Measurements from ENCODE around the gene TM9SF3.

The TM9SF3 gene

GRCh38 chr10:96513698-96514561 is 72.9 kb downstream of the TM9SF3 start, which contains the start of gene TLL2:
Gene TLL2, minus strand, starts transcription at chr10:96513926. Its CDS starts 241 bp downstream, at chr10:96513685.
- peak; percentile 88 for DNase-seq (ENCODE audit: low read depth)
- peak within 1 kb of the TSS; percentile 45 for H3K4me3 ChIP-seq (ENCODE audit: low read depth, low read length)

DNA sequence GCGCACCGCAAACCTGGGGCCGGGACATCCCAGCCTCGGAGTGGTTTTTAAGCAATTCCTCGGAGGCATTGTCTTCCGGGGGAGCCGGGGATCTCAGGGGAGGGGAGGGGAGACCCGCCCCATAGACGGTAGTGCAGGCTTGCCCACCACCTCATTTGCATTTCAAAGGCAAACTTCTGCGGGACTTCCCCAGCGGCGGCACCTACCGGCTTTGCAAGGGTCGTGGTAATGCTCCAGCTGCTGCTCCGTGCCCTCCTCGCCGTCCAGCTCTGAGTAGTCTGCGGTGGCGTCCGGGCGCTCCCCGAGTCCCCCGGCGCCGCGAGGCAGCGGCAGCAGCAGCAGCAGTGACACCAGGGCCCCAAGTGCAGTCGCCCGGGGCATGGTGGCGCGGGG is 73.5 kb downstream of the TM9SF3 start:
- H3K4me3 ChIP-seq (ENCODE audit: low read depth, low read length) = peak overlapping the region; percentile 45
- TF ChIP-seq, protein P1, sequence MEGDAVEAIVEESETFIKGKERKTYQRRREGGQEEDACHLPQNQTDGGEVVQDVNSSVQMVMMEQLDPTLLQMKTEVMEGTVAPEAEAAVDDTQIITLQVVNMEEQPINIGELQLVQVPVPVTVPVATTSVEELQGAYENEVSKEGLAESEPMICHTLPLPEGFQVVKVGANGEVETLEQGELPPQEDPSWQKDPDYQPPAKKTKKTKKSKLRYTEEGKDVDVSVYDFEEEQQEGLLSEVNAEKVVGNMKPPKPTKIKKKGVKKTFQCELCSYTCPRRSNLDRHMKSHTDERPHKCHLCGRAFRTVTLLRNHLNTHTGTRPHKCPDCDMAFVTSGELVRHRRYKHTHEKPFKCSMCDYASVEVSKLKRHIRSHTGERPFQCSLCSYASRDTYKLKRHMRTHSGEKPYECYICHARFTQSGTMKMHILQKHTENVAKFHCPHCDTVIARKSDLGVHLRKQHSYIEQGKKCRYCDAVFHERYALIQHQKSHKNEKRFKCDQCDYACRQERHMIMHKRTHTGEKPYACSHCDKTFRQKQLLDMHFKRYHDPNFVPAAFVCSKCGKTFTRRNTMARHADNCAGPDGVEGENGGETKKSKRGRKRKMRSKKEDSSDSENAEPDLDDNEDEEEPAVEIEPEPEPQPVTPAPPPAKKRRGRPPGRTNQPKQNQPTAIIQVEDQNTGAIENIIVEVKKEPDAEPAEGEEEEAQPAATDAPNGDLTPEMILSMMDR (IDR thresholded peaks at IDR 0.05; ENCODE audit: insufficient read depth, low read depth, low read length, missing control alignments) = no peak
- no peak for DNase-seq (ENCODE audit: low read depth)

More at GRCh38 chr10:96513698-96514561, 72.9 kb downstream of the TM9SF3 start, which contains the start of gene TLL2:
- TF ChIP-seq, protein P1 (IDR thresholded peaks at IDR 0.05; ENCODE audit: insufficient read depth, low read depth, low read length, missing control alignments) = peak; percentile 35

DNA sequence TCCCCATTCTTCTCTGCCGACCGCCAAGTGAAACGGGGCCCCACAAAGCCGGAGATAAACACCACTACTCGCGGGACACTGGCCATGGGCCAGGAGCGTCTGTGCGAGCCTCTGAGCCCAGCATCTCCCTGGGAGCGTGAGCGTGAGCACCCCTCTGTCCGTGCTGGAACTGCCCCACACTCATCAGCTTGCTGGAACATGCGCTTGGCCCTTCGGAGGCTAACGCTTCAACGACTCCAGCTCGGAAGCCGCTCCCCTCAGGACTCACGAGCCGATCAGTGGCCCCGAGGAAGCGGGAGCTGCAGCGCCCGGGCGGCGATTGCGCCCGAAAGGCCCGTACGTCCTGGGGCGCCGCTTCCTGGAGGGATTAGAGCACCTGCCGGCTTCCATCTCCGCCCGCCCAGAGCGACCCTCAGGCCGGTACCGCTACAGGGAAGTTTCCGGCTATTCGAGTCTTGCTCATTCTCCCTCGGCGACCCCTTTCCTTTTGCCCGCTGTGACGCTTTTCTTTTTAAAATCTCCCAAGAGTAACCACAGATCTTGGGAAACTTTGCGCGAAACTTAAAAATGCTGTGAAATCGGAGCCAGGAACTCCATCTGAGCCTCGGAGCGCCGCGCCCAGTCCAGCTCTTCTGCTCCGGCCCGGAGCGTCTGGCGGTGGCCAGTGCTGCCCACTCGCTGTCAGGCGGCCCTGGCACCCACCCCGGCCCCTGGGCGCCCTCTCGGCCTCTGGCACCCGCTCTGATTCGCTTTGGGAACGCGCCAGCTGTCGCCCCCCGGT is 74.1 kb downstream of the TM9SF3 start:
- peak; percentile 40 for DNase-seq (ENCODE audit: low read depth)
- peak overlapping the region; percentile 45 for H3K4me3 ChIP-seq (ENCODE audit: low read depth, low read length)
- TF ChIP-seq, protein P1 (IDR thresholded peaks at IDR 0.05; ENCODE audit: insufficient read depth, low read depth, low read length, missing control alignments) = no peak

- DNase-seq (ENCODE audit: low read depth) = peak; percentile 57
- TF ChIP-seq, protein P1 (IDR thresholded peaks at IDR 0.05; ENCODE audit: insufficient read depth, low read depth, low read length, missing control alignments) = peak; percentile 74
- no peak overlapping the region for H3K4me3 ChIP-seq (ENCODE audit: low read depth, low read length)
Observed at GRCh38 chr10:96511044-96511945, 75.5 kb downstream of the TM9SF3 start.

GRCh38 chr10:96509017-96509641 is 77.7 kb downstream of the TM9SF3 start:
- no peak overlapping the region for H3K4me3 ChIP-seq (ENCODE audit: low read depth, low read length)
- no peak for DNase-seq (ENCODE audit: low read depth)
- TF ChIP-seq, protein P1 (IDR thresholded peaks at IDR 0.05; ENCODE audit: insufficient read depth, low read depth, low read length, missing control alignments) = no peak

DNA sequence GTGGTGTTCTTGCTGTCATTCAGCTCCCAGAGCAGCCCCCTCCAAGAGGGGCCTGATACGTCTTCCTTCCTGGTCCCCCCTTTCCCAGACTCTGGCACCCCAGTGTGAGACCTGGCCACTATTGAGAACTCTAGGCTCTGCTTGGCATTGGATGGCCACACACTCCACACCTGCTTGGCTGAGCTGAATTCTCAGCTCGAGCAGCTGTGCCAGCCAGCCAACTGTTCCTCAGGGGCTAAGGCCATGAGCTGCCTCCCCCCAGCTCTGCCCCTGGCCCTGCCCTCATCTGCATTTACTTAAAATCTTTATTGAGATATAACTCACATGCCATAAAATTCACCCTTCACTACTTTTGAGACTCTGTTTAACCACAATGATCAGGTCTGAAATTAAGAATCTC is 79.8 kb downstream of the TM9SF3 start:
- DNase-seq (ENCODE audit: low read depth) = no peak
- no peak overlapping the region for H3K4me3 ChIP-seq (ENCODE audit: low read depth, low read length)
- TF ChIP-seq, protein P1 (IDR thresholded peaks at IDR 0.05; ENCODE audit: insufficient read depth, low read depth, low read length, missing control alignments) = no peak
